Testis (tissue), 2 donors: Measurements from ENCODE around the gene OR56A5.

Experiments
- CTCF ChIP-seq, 3 experiments: fragments of 450-650 bp in 2 of 3; fragments of 200-600 bp in 1 of 3; sonication (generic) in 1 of 3; IDR thresholded peaks; one replicate each; pipeline ENCODE4 v1.5.1; 2016 to 2019; ENCODE audit warnings: antibody characterized with exemption in 3 of 3, mild to moderate bottlenecking in 2 of 3, moderate library complexity in 1 of 3
- POLR2A ChIP-seq: fragments of 450-650 bp; IDR thresholded peaks from one replicate; pipeline ENCODE4 v1.6.1; 2017; ENCODE audit warnings: antibody characterized with exemption, mild to moderate bottlenecking, moderate library complexity

- TF ChIP-seq CTCF (IDR thresholded peaks at IDR 0.05) (no peak), POLR2A (no peak)
These were observed 5.2 kb upstream of the OR56A5 start for GRCh38 chr11:5973530-5973929.
